Left cardiac atrium (tissue), 4 donors: ENCODE results near the gene MARCHF9. TPM values are rescaled to one million over a fixed set of nuclear protein-coding genes. Genes with fewer than 3 reads are reported as not detected.

ENCODE experiments used
- ATAC-seq, 2 donors: fragments of 200-7000 bp; cut with Tn5 transposase; one replicate each; pipeline ENCODE4 v1.9.1; 2020; ENCODE audit warnings: mild to moderate bottlenecking in 2 of 2, moderate library complexity in 2 of 2
- DNase-seq: peaks from one replicate; pipeline ENCODE4 v3.0.0-alpha.2; 2020
- intact Hi-C, 2 donors: fragments of 100-400 bp; cut with DNase I; formaldehyde crosslinking; loops; one replicate each; pipeline versions ENCODE4 v1.14.1 to v1.15.1; 2022 to 2023
- total RNA-seq, 2 donors: library from RNA; stranded (reverse); fragmentation: NEBNext Ultra II Directional; extraction: Animal tissue kit (Norgen Biotek cat#: 25700); gene quantifications; one replicate each; pipeline ENCODE4 v1.2.1, GENCODE V29; 2021
- donor health status: DM: no; HTN: yes; CAD: no.
- donor health status: DM: no; HTN: yes; CAD: no; lungs with severe emphysema.
- donor health status: DM: yes; HTN: yes; CAD: no.
- donor health status: Dilated cardiomyopathy.

Gene MARCHF9
- total RNA-seq, 2 donors from 2014 or later, result 11.7 to 15.0 TPM

GRCh38 chr12:57735952-57736740, 18.8 kb upstream of the MARCHF9 start:
- DNase-seq (peak; percentile 40), ATAC-seq (peak; percentile 26 to 40)
- intact Hi-C loops, result no loop called here

- intact Hi-C loops, result no loop called here
- no peak for ATAC-seq
- no peak for DNase-seq
These were observed 18.0 kb upstream of the MARCHF9 start for GRCh38 chr12:57736741-57737466.

- intact Hi-C loops, result no loop called here
- DNase-seq (no peak), ATAC-seq (peak; percentile 6 to 11)
These were observed 17.1 kb upstream of the MARCHF9 start for GRCh38 chr12:57737467-57738460.

- DNase-seq, result no peak
- no peak for ATAC-seq
- intact Hi-C loops, result no loop called here
These were observed 16.2 kb upstream of the MARCHF9 start, which contains the start of gene AGAP2 for GRCh38 chr12:57738661-57739237. Gene AGAP2 (minus strand): TSS chr12:57738742. CDS start chr12:57738246, 496 bp downstream.

GRCh38 chr12:57739387-57739786, 15.5 kb upstream of the MARCHF9 start:
- no peak for ATAC-seq
- intact Hi-C loops, result no loop called here
- DNase-seq, result no peak

GRCh38 chr12:57739914-57740538, 14.9 kb upstream of the MARCHF9 start:
- ATAC-seq, result no peak
- DNase-seq, result no peak
- intact Hi-C loops, result no loop called here

- intact Hi-C loops, result no loop called here
- peak; percentile 47 for DNase-seq
- ATAC-seq, result no peak
These were observed 14.1 kb upstream of the MARCHF9 start for GRCh38 chr12:57740656-57741412.

- intact Hi-C loops, result no loop called here
- DNase-seq (no peak), ATAC-seq (no peak)
These were observed 13.5 kb upstream of the MARCHF9 start for GRCh38 chr12:57741413-57741789.

- intact Hi-C loops, result no loop called here
- no peak for ATAC-seq
- DNase-seq, result peak; percentile 46
These were observed 12.8 kb upstream of the MARCHF9 start for GRCh38 chr12:57741844-57742738.

GRCh38 chr12:57743769-57744168, 11.1 kb upstream of the MARCHF9 start:
- no peak for DNase-seq
- intact Hi-C loops, result no loop called here
- ATAC-seq, result no peak

GRCh38 chr12:57744194-57744776, 10.6 kb upstream of the MARCHF9 start:
- intact Hi-C loops, result no loop called here
- ATAC-seq (peak; percentile 68), DNase-seq (peak; percentile 82)

GRCh38 chr12:57744777-57745484, 10.0 kb upstream of the MARCHF9 start, which contains the start of gene TSPAN31:
Gene TSPAN31 (plus strand): TSS chr12:57745039. CDS start chr12:57745155, 116 bp downstream.
- DNase-seq (peak; percentile 99), ATAC-seq (peak; percentile 96 to 98)
- intact Hi-C loops, result no loop called here

- DNase-seq, result no peak
- ATAC-seq, result peak; percentile 2 to 11
- intact Hi-C loops, result no loop called here
These were observed 9.4 kb upstream of the MARCHF9 start for GRCh38 chr12:57745485-57745881.

- DNase-seq (no peak), ATAC-seq (no peak)
- intact Hi-C loops, result no loop called here
These were observed 8.9 kb upstream of the MARCHF9 start for GRCh38 chr12:57746025-57746424.

GRCh38 chr12:57749061-57749460, 5.8 kb upstream of the MARCHF9 start:
- intact Hi-C loops, result no loop called here
- no peak for ATAC-seq
- DNase-seq, result no peak
